ENCODE measurements around the gene LSM11. TPM values are rescaled to one million over a fixed set of nuclear protein-coding genes. Genes with fewer than 3 reads are reported as not detected.
A peak's percentile ranks its signal among the peaks of the same experiment; 100 is the strongest.

LSM11 gene
- polyA plus RNA-seq, 4 donors, result 7.4 to 8.6 (median 7.8) TPM

DNA sequence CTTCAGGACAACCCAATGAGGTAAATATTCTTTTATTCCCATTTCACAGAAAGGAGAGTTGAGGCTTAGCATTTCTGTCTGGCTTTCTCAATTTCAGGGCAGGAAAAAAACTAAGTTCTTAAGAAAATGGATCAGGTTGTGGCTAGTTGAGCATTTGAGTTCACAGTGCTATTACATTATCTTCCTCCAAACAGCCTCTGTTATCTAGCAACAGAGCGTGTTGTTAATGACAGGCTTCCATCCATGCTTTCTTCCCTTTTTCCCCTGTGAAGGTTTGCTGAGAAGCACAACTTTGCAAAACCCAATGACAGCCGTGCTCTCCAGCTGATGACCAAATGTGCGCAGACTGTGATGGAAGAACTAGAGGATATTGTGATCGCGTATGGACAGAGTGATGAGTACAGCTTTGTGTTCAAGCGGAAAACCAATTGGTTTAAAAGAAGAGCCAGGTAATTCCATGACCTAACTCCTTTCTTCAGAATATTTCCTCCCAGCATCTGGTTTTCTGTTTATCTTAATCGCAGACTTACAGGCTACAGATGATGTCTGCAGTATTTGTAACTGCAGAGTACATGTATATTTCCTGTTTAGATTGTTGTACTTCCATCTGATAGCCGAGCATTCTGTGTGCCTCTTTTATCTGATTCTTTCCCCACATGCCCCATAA is 10.8 kb upstream of the LSM11 start:
- no peak for DNase-seq (ENCODE audit: low read depth in 4 of 4, low spot score in 2 of 4)

DNA sequence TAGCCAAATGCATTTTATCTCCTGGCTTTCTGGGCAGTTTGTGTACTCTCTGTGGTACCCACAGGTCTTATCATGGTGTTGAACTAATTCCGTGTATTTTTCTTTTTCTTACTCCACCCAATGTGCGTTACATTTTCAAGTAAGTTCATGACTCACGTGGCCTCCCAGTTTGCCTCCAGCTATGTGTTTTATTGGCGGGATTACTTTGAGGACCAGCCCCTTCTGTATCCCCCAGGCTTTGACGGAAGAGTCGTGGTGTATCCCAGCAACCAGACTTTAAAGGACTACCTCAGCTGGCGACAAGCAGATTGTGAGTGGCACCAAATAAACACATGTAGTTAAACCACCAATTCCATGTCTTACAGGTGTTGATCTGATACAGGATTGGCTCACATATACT is 9.1 kb upstream of the LSM11 start:
- DNase-seq (ENCODE audit: low read depth in 4 of 4, low spot score in 2 of 4), result no peak

DNA sequence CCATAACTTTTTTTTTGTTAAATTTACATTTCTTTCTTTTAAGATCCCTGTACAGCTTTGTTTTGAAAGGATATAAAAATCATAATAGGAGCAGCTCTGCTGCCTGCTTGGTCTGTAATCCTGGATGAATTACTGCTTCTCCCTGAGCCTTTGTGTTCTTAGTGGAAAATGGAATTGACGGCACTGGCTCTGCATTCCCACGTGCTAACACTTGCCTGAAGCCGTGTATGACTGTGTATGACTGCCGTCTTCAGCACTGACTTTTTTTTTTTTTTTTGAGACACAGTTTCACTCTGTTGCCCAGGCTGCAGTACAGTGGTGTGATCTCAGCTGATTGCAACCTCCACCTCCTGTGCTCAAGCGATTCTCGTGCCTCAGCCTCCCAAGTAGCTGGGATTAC is 7.5 kb upstream of the LSM11 start:
- DNase-seq (ENCODE audit: low read depth in 4 of 4, low spot score in 2 of 4), result no peak

DNA sequence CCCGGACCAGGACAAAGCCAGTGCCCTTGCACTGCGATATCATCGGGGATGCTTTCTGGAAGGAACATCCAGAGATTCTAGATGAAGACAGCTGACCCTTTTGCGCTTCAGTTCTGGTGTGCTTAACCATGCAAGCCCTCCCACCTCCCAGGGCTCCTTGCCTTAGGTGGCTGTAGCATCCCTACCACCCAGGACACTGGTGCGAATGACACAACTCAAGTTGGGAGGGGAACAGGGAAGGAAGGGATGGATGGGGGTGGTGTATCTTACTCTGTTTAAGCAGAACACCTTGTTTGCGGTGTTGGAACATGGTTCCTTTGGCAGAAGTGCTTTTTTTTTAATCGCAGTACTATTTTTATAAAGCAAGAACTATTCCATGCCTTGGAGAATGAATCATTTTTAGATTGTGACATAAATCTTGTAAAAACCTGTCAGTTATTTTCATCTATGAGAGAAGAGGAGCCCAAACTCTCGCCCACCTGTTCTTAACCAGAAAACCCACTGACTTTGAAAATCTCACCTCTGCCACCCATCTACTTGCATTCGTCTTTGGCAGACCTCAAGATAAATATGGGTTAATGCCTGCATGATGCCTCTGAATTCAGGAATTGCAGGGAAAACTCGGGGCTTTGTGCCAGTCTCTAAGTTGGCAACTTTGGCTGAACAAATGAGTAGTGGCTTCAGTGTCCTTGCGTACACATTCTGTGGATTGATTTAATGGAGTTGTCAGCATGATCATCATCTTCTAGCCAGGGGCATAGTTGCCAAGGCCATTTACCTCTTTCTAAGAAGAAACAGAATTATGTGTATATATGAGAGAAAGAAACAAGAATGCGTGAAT is 3.9 kb upstream of the LSM11 start:
- DNase-seq (ENCODE audit: low read depth in 4 of 4, low spot score in 2 of 4), result no peak

DNA sequence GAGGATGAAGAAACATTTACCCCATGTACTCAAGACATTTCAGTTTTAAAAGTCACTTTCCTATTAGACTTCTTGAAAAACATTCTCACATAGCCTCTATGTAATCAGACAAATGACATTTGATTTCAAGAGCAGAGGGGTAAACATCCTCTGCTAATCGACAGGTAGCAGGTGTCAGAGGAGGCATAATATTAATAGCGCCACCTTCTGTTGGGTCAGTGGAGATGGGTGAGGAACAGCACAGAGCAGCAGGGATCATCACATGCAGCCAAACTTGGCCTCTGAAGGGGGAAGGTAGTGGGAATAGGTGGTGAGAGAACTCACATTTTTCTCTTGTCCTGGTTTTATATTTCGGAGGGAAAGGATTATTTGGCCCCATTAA is 3.3 kb upstream of the LSM11 start:
- no peak for DNase-seq (ENCODE audit: low read depth in 4 of 4, low spot score in 2 of 4)

- no peak for DNase-seq (ENCODE audit: low read depth in 4 of 4, low spot score in 2 of 4)
These were observed 2.4 kb upstream of the LSM11 start for GRCh38 chr5:157741131-157741530.

DNA sequence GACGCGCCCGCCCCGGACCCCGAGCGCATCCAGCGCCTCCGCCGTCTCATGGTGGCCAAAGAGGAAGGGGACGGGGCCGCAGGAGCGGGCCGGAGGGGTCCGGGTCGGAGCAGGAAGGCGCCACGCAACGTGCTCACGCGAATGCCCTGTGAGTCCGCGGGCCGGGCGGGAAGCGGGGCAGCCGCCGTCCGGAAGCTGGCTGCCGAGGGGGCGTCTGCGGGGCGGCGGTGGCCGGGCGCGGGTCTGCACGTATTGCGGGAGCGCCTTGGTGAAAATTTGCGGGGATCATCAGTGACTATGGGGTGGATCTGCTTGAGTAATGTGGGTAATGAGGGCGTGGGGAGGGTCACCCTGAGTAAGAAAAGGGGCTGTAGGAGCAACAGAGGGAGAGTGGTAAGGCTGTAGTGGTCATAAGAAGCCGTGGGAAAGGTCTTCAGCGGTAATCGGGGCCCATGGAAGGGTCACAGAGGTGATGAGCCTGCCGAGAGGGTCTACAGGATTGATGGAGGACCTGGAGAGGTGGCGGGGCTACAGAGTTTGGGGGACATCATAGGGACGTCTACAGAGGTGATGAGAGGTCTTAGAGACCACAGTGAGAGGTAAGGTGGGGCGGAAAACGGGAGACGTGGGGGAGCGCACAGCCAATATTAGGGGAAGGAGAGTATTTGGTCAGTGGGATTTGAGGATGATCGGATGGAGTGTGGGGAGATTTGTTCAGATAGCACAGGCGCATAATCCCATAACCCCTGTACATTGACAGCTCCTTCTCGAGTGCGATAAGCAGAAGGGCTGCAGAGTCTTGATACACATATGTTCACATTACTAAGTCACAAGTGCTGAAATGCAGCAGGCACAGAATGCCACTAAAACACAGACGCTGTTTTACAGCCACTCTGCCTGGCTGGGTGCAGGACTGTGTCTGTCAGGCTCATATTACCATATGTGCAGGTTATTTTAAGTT is 819 bp downstream of the LSM11 start:
- no peak for DNase-seq (ENCODE audit: low read depth in 4 of 4, low spot score in 2 of 4)

DNA sequence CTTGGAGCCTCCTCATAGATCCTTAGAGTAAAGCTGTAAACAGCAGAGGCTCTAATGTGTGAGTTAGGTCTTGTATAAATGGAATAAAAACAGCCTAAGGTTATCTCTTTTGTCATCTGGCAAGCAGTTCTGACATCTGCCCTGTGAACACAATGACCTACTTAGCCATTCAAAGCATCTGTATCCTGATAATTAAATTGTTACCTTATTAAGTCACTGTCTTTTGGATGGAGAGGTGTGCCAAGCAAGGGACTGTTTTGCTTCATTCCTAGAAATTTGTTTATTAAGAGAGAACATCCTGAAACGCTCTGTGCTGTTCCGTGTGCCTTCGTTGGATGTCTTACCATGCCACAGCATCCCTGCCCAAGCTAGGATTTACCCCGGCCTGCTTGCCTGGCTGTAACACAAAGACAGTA is 1.5 kb downstream of the LSM11 start:
- DNase-seq (ENCODE audit: low read depth in 4 of 4, low spot score in 2 of 4), result no peak

DNA sequence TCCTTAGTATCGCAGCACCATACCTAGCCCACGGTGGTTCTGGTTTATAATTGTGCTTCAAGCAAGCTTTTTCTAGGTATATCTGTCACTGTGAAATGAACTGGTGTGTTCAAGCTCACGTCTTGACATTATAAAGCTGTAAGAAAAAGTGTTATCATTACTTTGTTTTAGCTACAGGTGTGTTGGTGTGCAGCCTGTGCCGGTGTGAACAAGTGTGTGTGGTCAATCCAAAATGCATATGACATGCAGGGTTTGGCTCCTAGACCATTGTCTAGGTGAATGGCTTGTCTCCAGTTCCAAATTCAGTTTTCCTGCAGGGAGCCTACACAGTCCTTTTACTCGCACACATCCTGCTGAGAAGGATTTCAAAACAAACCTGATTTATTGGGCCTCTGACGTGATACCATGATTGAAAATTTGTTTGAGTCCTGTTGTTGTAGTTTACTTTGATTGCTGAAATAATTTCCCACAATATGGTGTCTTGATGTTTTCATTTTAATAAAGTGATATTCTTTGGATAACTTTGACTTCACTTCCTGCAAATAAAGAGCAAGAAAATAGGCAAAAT is 3.7 kb downstream of the LSM11 start:
- no peak for DNase-seq (ENCODE audit: low read depth in 4 of 4, low spot score in 2 of 4)

- no peak for DNase-seq (ENCODE audit: low read depth in 4 of 4, low spot score in 2 of 4)
These were observed 4.5 kb downstream of the LSM11 start for GRCh38 chr5:157747766-157748700.

DNA sequence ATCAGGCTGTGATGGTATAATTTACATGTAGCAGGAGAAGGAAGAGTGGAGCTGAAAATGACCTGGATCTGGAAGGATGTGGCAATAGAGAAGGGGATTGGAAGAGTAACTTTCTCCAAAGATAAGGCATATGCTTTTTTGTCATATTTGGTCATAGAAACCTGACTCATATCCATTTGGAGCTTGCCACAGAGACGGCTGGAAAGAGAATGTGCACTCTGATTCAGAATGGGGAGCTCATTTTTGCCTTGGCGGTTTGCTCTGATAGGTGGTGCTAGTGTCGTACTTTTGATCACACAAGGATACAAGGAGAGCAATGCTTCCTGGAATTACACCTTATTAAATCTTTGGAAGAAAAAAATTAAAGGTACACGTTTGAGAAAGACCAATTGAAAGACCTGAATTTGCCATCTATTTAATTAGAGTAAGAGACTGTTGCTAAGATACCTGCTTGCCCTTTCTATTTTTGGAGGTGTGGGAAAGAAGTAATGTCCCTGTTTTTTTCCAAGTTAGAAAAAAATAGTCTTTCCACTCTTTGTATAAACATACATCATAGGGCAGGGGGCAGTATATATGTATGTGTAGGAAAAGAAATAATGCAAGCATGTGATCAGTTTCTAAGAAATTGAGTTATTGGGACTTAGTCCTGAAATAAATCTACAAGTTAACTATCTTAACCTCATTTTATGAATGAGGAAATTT is 5.4 kb downstream of the LSM11 start:
- DNase-seq (ENCODE audit: low read depth in 4 of 4, low spot score in 2 of 4), result no peak

GRCh38 chr5:157749462-157749799 is 5.9 kb downstream of the LSM11 start:
- no peak for DNase-seq (ENCODE audit: low read depth in 4 of 4, low spot score in 2 of 4)

DNA sequence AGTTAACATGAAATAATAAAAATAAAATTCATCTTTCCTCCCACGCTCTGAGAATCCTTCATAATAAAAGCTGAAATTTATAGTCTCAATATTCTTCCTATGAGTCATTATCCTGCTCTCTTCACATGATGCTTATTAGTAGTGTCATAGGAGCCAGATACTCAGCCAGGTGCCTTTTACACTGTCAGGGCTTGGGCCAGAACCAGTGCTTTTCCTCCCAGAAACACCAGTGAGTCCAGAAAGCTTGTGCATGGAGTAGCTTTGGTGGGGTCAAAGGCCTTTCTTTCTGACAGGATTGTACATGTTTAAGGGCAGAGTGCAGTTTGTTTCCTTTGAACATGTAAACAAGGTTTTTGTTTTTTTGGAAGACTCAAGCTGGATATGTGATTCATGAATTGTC is 6.8 kb downstream of the LSM11 start:
- no peak for DNase-seq (ENCODE audit: low read depth in 4 of 4, low spot score in 2 of 4)

GRCh38 chr5:157756122-157756521 is 12.6 kb downstream of the LSM11 start:
- DNase-seq (ENCODE audit: low read depth in 4 of 4, low spot score in 2 of 4), result no peak

GRCh38 chr5:157758706-157759105 is 15.2 kb downstream of the LSM11 start:
- no peak for DNase-seq (ENCODE audit: low read depth in 4 of 4, low spot score in 2 of 4)

GRCh38 chr5:157761690-157762621 is 18.4 kb downstream of the LSM11 start:
- DNase-seq (ENCODE audit: low read depth in 4 of 4, low spot score in 2 of 4), result peak in 1 of 4 donors; percentile 57

- no peak for DNase-seq (ENCODE audit: low read depth in 4 of 4, low spot score in 2 of 4)
These were observed 21.0 kb downstream of the LSM11 start for GRCh38 chr5:157764531-157764930.

GRCh38 chr5:157766442-157766841 is 22.9 kb downstream of the LSM11 start:
- DNase-seq (ENCODE audit: low read depth in 4 of 4, low spot score in 2 of 4), result no peak
